ENCODE results near the gene TMEM59L. TPM values are rescaled to one million over a fixed set of nuclear protein-coding genes. Genes with fewer than 3 reads are reported as not detected.
A peak's percentile ranks its signal among the peaks of the same experiment; 100 is the strongest.

The TMEM59L gene
- total RNA-seq, 1 donor from 2014 or later: 9.4 TPM

- Mint-ChIP-seq H3K27ac (no peak overlapping the region), H3K9me3 (peaks cover 5% of the 10 kb centered on the region), H3K4me3 (peak overlapping the region; percentile 72), H3K36me3 (peaks cover 3% of the 10 kb centered on the region), H3K4me1 (ENCODE audit: unreplicated experiment) (peaks cover 14% of the 10 kb centered on the region), H3K27me3 (peaks cover 68% of the 10 kb centered on the region)
- no peak for DNase-seq (ENCODE audit: extremely low spot score, unreplicated experiment)
- no peak for TF ChIP-seq CTCF (conservative IDR thresholded peaks at IDR 0.05)
Observed at GRCh38 chr19:18613589-18614234, 1.0 kb downstream of the TMEM59L start.

GRCh38 chr19:18616023-18616422 lies 3.4 kb downstream of the TMEM59L start:
- DNase-seq (ENCODE audit: extremely low spot score, unreplicated experiment): no peak
- H3K36me3 Mint-ChIP-seq: peaks cover 2% of the 10 kb centered on the region
- H3K9me3 Mint-ChIP-seq: peaks cover 5% of the 10 kb centered on the region
- peaks cover 51% of the 10 kb centered on the region for H3K27me3 Mint-ChIP-seq
- TF ChIP-seq CTCF (conservative IDR thresholded peaks at IDR 0.05): no peak
- no peak overlapping the region for H3K4me3 Mint-ChIP-seq
- no peak overlapping the region for H3K27ac Mint-ChIP-seq
- H3K4me1 Mint-ChIP-seq (ENCODE audit: unreplicated experiment): peaks cover 4% of the 10 kb centered on the region

GRCh38 chr19:18617562-18617961 lies 4.9 kb downstream of the TMEM59L start:
- peaks cover 41% of the 10 kb centered on the region for H3K27me3 Mint-ChIP-seq
- TF ChIP-seq CTCF (conservative IDR thresholded peaks at IDR 0.05): no peak
- no peaks in the 10 kb centered on the region for H3K36me3 Mint-ChIP-seq
- no peak overlapping the region for H3K4me3 Mint-ChIP-seq
- no peak for DNase-seq (ENCODE audit: extremely low spot score, unreplicated experiment)
- no peak overlapping the region for H3K27ac Mint-ChIP-seq
- peaks cover 5% of the 10 kb centered on the region for H3K9me3 Mint-ChIP-seq
- H3K4me1 Mint-ChIP-seq (ENCODE audit: unreplicated experiment): no peaks in the 10 kb centered on the region

- DNase-seq (ENCODE audit: extremely low spot score, unreplicated experiment): no peak
- Mint-ChIP-seq H3K4me1 (ENCODE audit: unreplicated experiment) (no peaks in the 10 kb centered on the region), H3K27ac (no peak overlapping the region), H3K9me3 (peaks cover 5% of the 10 kb centered on the region), H3K27me3 (peaks cover 39% of the 10 kb centered on the region), H3K36me3 (no peaks in the 10 kb centered on the region), H3K4me3 (no peak overlapping the region)
- no peak for TF ChIP-seq CTCF (conservative IDR thresholded peaks at IDR 0.05)
Observed at GRCh38 chr19:18618236-18618635, 5.6 kb downstream of the TMEM59L start.

- no peaks in the 10 kb centered on the region for H3K36me3 Mint-ChIP-seq
- no peak overlapping the region for H3K4me3 Mint-ChIP-seq
- no peak for DNase-seq (ENCODE audit: extremely low spot score, unreplicated experiment)
- peaks cover 18% of the 10 kb centered on the region for H3K27me3 Mint-ChIP-seq
- H3K27ac Mint-ChIP-seq: no peak overlapping the region
- TF ChIP-seq CTCF (conservative IDR thresholded peaks at IDR 0.05): no peak
- no peaks in the 10 kb centered on the region for H3K4me1 Mint-ChIP-seq (ENCODE audit: unreplicated experiment)
- peaks cover 5% of the 10 kb centered on the region for H3K9me3 Mint-ChIP-seq
Observed at GRCh38 chr19:18620311-18620710, 7.6 kb downstream of the TMEM59L start.
